GM12873 (cell line): ENCODE data around the gene HOXD10.

ENCODE experiments used
- TF ChIP-seq, protein P1 (sequence below): IDR thresholded peaks from 2 replicates; pipeline ENCODE4 v1.5.1; 2012; ENCODE audit warnings: low read depth, mild to moderate bottlenecking, moderate library complexity, low read length, control low read depth; ENCODE audit not compliant: insufficient read depth; ENCODE audit errors: missing control alignments

The HOXD10 gene

DNA sequence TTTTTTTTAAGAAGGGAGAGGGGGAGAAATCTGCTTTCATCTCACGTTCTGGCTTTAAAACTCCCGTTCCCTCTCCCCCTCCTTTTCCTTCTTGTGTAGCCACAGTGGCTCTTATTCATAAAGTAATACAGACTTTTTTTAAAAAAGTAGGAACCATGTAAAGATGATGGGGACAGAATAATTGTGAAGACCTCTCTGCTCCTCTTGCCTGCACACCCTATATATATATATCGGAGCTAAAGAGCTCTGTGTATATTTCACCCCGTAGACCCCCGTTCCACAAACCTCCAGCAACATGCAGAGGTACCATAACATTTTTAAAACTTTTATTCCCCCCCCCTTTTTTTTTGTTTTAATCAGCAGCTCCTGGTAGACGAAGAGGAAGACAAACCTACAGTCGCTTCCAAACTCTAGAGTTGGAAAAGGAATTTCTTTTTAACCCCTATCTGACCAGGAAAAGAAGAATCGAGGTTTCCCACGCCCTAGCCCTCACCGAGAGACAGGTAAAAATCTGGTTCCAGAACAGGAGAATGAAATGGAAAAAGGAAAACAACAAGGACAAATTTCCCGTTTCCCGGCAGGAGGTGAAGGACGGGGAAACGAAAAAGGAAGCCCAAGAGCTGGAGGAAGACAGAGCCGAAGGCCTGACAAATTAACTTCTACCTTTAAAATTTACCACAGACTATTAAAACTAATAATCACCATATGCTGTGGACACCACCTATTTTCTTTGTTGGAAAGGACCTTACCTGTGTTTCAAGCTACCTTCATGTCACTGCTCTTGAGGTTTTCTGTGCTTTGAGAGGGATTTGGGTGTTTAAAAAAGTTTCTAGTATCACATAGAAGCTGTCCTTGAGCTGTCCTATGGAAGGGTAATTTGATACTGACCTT, 14.6 kb downstream of the HOXD10 start:
- TF ChIP-seq, protein P1, sequence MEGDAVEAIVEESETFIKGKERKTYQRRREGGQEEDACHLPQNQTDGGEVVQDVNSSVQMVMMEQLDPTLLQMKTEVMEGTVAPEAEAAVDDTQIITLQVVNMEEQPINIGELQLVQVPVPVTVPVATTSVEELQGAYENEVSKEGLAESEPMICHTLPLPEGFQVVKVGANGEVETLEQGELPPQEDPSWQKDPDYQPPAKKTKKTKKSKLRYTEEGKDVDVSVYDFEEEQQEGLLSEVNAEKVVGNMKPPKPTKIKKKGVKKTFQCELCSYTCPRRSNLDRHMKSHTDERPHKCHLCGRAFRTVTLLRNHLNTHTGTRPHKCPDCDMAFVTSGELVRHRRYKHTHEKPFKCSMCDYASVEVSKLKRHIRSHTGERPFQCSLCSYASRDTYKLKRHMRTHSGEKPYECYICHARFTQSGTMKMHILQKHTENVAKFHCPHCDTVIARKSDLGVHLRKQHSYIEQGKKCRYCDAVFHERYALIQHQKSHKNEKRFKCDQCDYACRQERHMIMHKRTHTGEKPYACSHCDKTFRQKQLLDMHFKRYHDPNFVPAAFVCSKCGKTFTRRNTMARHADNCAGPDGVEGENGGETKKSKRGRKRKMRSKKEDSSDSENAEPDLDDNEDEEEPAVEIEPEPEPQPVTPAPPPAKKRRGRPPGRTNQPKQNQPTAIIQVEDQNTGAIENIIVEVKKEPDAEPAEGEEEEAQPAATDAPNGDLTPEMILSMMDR, result no peak

DNA sequence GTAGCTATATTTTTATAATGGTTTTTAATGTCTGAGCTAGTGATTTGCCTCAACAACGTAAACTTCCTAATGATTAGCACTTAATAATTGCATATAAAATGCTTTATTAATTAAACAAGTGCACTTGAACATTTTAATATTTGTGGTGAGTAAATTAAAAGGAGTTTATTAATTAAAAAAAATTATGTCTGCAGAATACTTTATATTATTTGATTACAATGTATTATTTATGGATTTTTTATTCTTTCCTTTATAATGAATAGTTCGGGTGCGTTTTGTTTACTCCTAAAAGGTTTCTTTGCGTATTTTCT, 15.2 kb downstream of the HOXD10 start:
- TF ChIP-seq, protein P1, result no peak

DNA sequence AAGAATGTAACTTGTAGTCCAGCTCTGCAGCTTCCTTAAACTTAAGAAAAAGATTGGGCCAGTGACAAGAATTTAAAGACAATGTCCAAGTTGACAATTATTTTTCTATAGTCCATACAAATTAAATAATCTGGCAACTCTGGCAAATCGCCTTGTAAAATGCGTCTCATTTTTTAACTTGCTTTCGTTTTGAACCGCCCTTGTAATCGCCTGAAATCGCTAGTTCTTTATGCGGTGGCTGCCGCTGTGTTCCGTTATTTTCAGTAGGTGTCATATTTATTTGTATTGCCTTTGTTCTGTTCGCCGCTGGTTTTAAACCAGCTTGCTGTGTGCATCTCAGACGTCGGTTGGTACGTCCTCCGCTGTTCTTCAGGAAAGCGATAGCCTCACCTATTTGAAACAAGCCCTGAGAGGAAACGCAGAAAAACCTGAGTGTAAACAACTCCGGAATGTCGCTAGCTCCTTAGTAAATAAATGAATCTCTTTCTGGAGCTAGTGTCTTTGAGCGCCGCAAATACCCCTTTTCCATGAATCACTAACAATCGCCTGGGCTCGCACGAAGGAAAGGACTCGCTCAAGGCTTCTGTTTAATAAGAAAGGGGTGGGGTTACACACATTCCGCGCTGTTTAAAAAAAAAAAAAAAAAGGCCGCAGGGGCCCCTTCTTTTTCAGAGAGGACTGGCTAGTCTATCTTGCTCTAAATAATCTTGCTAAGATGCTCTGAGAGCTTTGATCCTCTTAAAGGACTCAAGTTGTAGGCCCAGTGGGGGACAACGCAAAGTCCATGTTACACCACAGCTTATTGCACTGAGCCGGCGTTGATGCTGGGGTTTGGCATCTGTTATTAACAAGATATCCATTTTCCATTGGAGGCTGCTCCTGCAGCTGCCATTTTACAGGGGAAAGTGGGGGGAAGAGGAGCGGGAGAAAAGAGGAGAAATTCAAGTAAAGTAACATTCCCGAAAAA, 15.9 kb downstream of the HOXD10 start:
- TF ChIP-seq, protein P1, result no peak

DNA sequence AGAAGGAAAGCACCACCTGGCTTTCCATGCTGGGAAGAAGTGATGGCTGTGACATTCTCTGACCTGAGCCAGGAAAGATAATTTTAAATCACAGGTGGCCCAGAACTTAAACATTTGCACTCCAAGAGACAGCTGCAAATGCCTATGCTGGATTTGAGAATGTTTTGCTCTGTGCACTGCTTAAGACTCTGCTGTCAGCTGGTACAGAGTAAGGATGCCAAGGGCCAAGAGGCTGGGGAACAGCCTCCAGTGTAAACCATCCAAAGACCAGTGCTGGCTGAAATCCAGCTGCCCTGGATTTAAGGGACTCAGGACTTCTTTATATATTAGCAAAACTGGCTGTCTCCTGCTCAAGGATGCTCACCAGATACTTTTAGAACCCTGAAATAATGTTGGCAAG, 16.8 kb downstream of the HOXD10 start:
- TF ChIP-seq, protein P1, result no peak

DNA sequence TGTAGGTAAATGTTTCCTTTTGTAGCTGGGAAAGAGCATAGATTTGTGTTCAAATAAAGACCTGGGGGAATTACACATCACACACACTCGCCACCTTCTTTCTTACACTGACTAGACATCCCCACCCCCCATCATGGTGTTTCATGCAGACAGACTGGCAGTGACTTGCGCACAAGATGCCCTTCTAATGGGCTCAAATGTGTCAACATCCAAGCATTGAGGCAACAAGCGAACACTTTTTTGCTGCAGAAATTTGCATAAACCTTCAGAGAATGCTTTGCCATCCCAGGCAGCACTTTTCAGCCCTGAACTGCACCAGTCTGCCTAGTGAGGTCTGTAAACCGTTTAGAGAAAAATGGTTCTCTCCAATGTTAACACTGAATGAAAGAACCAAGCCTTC, 17.5 kb downstream of the HOXD10 start:
- TF ChIP-seq, protein P1, result no peak

DNA sequence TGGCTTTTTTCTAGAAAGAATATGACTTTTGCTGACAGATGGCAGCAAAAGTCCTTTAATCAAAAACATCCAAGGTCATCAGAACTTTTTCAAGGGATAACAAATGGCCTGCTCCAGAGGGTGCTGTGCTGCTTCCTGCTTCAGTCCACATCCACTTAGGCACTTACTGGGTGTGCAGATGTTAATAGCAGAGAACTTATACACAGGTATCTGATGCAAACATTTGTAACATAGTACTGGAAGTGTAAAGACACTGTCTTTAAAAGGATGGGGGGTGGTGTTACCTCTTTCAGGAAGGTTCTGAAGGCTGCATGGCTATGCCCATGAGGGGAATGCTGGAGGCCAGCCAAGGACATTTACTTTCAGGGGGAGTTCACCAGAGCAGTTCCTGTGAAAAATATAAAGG, 18.5 kb downstream of the HOXD10 start:
- TF ChIP-seq, protein P1, result no peak

DNA sequence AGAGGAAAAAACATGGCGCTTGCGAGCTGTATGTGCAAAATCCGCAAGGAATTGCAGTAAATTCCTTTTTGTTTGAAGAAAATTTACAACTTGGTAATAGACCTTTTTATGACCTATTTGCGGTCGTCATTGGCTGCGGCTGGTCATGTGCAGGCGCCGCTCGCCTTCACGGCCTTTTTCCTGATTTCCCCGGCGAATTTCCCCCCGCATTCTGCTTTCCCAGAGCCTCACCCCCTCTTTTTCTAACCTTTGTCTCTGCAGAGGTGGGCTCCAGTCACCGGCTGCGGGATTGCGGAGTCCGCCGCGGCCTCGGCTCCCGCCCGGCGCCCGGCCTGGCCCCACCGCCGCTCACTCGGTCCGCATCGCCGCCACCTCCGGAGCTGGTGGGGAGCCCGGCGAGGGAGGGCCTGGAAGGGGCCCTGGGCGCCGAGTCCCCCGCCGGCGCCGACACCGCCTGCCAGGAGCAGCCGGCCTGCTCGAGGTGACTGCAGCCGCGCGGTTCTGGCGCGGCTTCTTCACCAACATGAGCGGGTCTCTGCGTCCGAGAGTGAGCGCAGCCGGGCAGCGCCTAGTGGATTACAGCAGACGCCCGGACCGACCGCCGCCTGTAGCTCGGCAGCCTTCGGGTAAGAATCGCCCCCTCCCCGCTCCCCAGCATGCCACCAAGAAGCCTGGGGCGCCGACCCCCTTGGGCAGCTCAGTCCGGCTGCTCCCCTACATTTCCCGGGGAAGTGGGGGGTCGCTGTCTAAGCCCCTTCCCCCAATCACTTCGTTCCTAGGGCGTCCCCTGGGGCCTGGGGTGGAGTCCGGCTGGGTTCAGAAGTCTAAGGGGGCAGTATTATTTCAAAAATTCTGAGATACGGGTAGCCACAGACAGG, 20.0 kb downstream of the HOXD10 start:
- TF ChIP-seq, protein P1, result no peak
